HK-2 (cell line): ENCODE measurements around the gene ZNF653.
"Not testable (repeated sequence)": the region's sequence is repeated elsewhere in the genome, so short reads cannot be mapped to it uniquely, and the experiment has no call there.

ENCODE experiments used
- DNase-seq: peaks from one replicate; pipeline ENCODE4 v3.0.0-alpha.2; 2018; ENCODE audit not compliant: unreplicated experiment

ZNF653 gene

DNA sequence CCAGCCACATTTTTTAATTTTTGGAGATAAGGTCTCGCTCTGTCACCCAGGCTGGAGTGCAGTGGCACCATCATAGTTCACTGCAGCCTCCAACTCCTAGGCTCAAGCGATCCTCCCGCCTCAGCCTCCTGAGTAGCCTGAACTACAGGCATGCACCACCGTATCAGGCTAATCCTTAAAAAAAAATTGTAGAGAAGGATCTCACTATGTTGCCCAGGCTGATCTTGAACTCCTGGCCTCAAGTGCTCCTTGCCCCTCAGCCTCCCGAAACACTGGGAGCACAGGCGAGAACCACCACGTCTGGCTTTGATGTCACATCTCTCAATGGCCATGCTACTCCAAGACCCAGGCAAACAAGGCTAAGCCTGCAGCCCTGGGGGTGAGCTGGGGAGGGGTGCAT, 49.0 kb downstream of the ZNF653 start:
- no peak for DNase-seq

DNA sequence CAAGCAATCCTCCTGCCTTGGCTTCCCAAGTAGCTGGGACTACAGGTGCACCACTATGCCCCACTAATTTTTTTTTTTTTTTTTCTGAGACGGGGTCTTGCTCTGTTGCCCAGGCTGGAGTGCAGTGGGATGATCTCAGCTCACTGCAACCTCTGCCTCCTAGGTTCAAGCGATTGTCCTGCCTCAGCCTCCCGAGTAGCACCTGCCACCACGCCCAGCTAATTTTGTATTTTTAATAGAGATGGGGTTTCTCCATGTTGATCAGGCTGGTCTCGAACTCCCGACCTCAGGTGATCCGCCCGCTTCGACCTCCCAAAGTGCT, 50.4 kb downstream of the ZNF653 start:
- not testable (repeated sequence) for DNase-seq

DNA sequence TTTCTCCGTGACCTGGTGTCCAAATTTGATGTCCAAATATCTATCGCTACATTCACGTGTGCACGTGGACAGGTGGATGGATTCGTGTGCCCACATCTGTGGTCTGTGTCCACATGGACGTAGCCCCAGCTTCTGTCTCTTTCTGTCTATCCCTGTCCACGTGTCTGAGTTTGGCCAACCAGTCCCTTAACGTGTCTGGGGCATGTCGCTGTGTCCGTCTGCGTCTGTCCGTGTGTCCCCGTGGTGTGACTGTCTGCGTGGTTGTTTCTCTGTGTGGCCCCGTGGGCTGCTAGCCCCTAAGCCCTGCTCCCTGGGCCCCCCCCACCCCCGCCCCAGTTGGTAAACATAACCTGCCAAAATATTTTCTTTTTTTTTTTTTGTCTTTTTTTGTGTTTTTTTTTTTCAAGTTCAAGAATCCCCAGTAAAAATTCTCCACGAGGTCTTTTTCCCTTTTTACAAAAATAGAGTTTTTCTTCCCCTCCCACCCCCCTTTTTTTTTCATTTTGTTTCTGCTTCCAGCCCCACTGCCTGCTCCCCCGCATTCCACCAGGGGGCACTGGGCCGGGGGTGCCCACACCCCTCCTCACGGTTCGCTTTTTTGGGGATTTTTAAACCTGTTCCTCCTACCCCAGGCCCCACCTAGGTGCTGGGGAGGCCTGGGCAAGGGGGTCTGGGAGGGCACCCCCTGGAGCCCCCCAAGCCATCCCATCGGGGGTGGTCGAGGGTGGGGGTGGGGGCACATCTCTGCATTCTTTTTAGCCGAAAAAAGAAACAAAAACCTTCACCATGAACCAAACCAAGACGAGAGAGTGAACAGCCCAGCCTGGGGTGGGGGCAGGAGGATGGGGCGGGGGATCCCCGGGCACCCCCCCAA, 51.9 kb downstream of the ZNF653 start:
- DNase-seq, result no peak

DNA sequence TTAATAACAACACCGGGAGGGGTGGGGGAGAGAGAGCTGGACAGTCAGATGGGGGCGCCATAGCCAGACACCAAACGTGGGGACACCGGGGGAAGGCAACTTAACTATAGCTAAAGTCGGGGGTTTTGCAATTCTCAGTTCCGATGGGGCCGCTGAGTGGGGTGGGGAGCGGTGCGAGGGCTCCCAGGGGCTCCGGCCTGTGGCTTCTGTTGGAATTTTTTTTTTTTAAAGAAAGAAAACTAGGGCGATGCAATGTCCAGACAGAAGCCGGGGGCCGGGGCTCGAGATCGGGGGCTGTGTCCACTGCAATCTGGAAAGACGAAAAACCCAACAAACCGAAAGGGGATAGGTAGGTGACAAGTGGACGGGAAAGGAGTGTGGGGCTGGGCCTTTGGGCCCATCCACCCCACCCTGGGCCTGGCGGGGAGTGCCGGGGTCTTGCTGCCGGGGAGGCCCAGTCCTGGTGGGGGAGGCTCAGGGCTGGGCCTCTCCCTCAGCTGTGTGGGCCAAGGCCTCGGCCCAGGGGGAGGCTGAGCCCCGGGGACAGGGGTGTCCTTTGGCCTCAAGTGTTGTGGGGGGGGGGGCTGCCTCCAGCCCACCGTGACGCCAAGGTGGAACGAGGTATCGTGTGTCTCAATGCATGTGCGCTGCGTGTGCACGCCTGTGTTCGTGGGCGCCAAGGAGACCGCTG, 52.9 kb downstream of the ZNF653 start:
- no peak for DNase-seq

DNA sequence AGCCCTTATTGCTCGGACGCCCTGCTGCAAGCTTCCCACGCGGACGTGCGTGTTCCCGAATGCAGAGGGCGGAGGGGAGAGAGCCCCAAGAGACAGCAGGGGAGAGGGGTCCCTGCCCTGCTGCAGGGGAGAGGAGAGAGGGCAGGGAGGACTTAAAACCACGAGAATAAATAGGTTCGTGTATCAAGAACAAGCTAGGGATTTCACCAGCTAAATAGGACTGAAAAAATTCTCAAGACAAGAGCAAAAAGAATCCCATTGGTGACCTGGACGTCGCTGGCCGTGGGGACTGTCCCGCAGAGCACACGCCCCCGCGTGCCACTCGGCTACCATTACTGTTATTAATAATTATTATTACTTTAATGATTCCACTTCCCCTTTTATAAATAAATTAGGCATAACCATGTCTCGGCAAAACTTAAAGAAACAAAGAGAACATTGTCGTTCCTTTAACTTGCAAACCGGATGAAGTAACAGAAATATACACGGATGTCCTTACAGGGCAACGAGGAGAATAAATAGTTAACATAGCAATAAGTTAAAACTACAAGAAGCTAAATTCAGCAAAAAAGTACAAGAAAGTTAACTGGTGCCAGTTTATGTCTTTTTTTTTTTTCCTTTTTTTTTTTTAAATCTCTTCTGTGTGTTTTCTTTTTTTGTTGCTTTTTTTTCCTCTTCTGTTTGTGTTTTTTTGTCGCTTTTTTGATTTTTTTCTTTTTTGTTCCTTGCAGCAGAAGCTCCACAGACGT, 53.6 kb downstream of the ZNF653 start:
- DNase-seq, result no peak

DNA sequence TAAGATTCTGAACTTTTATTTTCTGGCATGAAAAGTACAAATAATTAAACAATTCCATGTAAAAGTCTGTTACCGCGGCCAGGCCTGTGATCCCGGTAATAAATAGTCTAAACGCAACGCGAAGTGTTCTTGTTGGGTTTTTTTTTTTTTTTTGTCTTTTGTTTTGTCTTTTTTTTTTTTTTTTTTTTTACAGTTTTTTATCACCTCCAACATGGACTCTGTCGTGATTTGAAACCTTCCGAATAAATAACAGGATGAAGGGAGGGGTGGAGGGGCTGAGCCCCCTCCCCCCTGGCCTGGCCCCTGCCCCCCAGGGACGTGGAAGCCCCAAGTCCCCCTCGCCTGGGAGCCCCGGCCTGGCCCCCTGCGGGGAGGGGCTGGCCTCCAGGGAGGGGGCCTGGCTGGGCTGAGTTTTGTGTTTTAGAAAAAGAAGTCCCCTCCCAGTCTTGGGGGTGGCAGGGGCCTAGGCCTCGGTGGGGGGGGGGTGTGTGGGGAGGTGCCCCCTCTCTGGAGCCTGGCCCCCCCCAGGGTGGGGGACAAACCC, 54.2 kb downstream of the ZNF653 start:
- no peak for DNase-seq

DNA sequence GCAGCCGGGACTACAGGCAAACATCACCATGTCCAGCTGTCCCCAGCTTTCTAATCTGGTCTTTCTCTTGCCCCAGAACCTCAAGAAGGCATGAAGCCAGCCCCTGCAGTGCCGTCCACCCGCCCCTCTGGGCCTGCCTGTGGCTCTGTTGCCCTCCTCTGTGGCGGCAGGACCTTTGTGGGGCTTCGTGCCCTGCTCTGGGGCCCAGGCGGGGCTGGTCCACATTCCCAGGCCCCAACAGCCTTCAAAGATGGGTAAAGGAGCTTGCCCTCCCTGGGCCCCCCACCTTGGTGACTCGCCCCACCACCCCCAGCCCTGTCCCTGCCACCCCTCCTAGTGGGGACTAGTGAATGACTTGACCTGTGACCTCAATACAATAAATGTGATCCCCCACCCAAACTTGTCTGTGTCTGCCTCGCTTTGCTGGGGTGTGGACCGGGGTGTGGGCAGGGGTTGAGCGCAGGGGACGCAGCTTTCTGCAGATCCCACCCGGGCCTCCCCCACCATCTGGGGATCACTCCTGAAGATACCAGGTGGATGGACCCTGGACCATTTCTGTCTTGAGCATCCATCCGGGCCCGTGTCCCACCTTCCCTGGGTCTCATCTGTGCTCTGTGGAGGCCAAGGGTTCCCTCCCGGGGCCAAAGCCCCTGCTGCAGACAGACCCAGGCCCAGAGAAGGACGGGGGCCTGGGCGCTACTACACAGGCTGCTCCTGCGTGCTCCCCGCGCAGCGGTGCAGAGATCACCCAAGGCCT, 54.9 kb downstream of the ZNF653 start:
- no peak for DNase-seq

DNA sequence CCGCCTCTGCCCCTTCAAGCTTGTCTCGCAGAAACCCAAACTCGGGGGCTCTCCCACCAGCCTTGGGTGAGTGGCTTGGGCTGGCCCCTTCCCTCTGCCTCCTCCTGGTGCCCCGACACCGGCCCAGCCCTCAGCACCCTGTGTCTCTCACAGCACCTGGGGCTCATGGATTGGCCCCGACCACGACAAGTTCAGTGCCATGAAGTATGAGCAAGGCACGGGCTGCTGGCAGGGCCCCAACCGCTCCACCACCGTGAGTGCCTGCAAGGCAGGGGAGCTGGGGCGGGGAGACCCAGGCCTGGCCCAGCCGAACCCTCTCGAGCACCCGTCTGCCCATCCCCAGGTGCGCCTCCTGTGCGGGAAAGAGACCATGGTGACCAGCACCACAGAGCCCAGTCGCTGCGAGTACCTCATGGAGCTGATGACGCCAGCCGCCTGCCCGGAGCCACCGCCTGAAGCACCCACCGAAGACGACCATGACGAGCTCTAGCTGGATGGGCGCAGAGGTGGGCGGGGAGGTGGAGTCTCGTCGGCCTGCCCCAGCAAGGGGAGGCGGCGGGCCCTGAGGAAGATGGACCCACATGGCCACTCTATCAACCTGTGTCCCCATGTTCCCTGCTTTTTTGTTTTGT, 56.6 kb downstream of the ZNF653 start:
- no peak for DNase-seq

DNA sequence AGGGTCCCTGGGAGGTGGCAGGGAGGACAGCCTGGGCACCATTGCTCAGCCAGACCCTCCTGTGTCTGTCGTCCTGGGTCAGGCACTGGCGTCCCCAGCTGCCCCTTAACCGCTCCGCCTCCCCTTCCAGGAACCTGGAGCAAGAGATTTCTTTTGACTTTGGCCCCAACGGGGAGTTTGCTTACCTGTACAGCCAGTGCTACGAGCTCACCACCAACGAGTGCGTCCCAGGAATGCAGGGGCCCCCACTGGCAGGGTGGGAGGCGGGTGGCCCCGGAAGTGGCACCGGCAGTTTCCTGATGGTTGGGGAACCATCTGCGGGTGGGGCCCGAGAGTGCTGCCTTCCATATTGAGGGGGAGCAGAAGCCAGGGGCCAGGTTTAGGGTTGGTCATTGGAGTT, 57.2 kb downstream of the ZNF653 start:
- no peak for DNase-seq

DNA sequence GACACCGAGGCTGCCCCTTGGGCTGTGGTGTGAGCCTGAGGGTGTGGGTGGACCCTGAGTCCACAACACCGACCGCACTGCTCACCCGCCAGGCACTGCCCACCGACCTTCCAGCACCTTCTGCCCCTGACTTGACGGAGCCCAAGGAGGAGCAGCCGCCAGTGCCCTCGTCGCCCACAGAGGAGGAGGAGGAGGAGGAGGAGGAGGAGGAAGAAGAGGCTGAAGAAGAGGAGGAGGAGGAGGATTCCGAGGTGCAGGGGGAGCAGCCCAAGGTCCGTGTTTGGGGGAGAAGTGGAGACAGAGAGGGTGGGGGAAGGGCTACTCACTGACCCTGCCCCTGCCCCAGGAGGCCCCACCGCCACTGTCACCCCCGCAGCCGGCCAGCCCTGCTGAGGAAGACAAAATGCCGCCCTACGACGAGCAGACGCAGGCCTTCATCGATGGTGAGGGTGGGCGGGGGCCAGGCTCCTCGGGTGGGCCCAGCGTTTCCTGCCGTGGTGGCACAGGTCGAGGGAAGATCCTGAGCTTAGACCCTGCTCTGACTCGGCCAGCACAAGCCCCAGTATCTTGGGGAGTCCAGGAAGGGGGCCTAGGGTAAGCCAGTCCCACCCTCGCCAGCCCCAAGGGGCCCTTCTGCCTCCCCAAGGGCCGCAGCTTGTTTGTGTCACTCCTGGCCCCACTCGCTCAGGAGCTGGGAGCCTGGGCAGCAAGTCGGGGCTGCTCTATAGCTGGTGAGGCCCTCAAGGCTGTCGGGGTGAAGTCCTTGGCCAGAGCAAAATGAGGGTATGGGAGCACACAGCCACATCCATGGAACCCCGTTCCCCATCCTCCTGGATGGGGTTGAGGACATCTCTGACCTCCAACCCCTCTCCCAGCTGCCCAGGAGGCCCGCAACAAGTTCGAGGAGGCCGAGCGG, 58.0 kb downstream of the ZNF653 start:
- no peak for DNase-seq

DNA sequence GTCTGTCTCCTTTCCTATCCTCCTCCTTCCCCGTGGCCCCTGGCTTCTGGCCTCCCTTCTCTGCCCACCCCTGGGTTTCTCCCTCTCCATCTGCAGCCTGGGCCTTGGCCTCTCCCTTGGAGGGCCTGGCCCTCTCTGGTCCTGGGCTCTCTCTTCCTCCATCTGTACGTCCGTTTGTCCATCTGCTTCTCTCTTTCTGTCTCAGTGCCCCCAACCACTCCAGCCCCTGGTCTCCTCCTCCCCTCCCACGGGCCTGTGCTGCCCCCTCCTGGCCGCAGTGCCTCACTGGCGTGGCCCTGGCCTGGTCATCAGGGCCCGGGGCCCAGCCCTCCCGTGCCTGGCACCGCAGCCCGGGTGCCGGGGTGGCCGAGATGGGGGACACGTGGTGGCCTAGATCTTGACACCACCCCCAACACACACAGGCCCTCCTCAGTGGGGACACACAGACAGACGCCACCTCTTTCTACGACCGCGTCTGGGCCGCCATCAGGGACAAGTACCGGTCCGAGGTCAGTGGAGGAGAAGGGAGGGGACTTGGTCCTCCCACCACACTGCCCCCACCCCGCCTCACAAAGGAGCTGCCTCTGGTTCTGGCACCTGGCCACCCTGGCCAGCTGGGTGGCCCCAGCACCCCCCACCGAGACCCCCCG, 58.9 kb downstream of the ZNF653 start:
- DNase-seq, result peak; percentile 25

DNA sequence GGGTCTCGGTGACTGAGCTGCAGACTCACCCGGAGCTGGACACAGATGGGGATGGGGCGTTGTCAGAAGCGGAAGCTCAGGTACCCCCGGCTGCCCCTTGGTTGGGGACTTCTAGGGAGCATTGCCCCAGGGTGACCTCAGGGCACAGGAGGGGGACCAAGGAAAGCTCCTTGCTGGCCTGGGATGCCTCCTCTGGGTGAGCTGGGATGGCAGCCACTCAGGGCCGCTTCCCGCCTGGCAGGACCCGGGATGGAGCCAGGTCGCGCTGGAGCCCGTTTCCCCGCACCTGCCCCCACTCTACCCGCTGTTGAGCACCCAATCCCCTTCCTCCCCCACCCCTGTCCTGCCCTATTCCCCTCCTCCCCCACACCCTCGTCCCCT, 59.4 kb downstream of the ZNF653 start:
- DNase-seq, result no peak

DNA sequence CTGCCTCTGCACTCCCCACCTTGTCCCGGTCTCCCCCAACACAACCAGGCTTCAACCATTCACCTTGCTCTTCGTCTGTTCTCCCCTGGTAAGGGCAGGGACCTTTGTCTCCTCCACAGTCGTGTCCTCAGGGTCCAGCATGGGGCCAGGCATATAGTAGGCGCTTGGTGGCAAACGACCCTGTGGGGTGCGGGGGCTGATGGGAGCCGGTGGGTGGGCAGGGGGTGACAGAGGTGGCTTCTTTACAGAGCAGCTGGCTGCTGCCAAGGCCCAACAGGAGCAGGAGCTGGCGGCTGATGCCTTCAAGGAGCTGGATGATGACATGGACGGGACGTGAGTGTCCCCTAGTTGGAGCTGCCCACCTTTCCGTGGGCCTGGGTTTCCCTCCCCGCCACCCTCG, 60.5 kb downstream of the ZNF653 start:
- no peak for DNase-seq

DNA sequence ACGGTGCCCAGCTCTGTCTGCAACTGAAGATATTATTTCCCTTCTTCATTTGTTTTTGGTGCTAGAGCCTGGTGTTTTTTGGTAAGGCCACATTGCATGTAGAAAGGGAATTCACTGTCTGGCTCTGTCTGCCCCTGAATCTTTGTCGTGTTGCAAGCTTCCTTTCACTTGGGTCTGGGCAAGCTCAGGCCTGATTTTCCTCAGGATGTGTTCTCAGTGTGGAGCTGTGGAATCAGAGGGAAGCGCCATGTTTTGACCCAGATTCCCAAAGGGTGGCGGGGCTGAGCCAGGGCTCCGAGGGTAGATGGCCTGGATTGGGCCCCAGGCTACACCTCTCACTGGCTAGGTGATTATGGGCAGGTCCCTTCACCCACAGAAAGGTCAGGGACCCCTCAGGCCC, 61.6 kb downstream of the ZNF653 start:
- DNase-seq, result no peak

DNA sequence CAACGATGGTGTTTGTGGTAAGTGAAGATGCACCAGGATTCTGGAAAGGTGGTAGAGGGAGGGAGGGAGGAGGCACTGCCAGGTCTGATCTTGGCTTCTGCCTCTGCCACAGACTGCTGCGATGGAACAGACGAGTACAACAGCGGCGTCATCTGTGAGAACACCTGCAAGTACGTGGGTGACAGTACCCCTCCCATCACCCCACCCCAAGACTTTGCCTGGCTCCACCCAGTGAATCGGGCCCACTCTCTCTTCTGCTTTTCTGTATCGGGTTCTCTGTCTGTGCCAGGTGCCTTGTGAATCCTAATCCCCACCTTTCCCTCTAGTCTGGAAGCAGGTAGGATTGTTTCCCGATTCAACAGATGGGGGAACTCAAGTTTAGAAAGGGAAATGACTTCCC, 67.7 kb downstream of the ZNF653 start:
- no peak for DNase-seq

DNA sequence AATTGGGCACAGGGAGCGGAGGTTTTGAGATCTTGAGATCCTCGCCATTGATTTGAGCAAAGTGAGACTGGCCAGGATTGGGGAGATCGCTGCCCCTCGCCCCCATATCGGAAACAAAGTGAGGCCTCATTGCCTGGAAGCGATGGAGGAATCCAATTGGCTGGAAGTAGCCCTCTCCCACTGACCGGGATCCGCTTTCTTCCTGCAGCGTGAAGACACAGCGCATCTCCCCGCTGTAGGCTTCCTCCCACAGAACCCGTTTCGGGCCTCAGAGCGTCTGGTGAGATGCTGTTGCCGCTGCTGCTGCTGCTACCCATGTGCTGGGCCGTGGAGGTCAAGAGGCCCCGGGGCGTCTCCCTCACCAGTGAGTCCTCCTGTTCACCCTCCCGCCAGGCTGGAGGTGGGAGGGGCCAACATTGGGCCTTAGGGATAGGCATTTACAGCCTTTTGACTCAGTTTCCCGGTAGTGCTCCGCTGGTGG, 69.8 kb downstream of the ZNF653 start:
- peak; percentile 18 for DNase-seq

DNA sequence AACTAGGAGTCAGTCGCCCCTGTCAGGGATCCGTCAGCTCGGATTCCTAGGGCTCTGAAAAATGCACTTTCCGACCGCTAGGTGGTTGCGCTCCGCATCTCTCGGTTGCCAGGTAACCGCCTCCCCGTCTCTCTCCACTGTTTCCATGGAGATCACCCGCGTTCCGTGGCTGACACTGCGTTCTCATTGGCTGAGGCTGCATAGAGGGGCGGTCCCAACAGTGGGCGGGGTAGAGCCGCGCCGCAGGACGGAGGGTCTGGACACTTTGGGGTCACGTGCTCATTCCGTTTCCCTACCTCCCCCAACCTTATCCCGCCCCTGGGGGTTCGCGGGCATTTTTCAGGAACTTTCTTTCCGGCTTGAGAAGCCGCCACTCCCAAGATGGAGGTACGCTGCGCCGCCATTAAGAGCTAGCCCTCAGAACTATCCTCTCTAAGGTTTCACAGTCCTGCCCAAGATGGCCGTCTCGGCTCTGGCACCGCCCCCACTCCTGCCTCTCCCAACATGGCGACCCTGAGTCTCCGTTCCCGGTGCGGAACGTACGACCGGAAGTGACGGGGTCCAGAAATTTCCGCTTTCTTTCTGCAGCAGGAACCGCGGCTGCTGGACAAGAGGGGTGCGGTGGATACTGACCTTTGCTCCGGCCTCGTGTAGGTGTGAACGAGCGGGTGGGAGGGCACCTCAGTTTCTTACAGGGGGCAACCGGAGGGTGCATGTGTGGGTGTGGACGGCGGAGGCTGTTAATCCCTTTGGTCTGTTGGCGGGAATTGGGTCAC, 70.4 kb downstream of the ZNF653 start, which contains the start of the genes ODAD3 and PRKCSH:
Gene ODAD3 (minus strand): TSS at position 65 of the 776 bp plus-strand sequence. CDS start 105 bp downstream, outside the sequence.
Gene PRKCSH (plus strand): TSS at position 579 of the 776 bp plus-strand sequence. CDS start 483 bp downstream, outside the sequence.
- peak; percentile 99 for DNase-seq

DNA sequence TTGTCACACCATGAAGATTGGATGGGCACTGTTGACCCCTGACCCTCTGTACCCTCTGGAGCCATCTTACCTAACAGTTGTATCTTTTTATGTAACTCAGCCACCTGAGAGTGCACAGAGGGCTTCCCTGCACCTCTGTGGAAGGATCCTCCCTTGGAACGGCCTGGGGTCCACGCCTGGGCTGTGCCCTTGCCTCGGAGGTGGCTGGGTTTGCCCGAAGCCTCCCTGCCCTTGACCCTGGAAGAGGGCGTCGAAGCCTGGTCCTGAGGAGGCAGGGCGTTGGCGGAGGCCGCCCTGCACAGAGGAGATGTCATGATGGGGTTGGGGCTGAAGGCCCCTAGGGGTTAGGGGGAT, 71.0 kb downstream of the ZNF653 start:
- no peak for DNase-seq
